Measurements from ENCODE around the gene MEF2A. TPM values are rescaled to one million over a fixed set of nuclear protein-coding genes. Genes with fewer than 3 reads are reported as not detected.

MEF2A gene
- total RNA-seq, 1 donor, result 56.5 TPM

- Histone ChIP-seq H3K9me3 (ENCODE audit: low read depth, low read length) (no peaks in the 10 kb centered on the region), H3K4me1 (ENCODE audit: insufficient read depth, low read length) (peaks cover 10% of the 10 kb centered on the region), H3K27me3 (ENCODE audit: insufficient read depth, low read length) (no peaks in the 10 kb centered on the region), H3K4me3 (ENCODE audit: low read length) (no peak overlapping the region)
Observed at GRCh38 chr15:99578809-99579208, 13.0 kb downstream of the MEF2A start.

DNA sequence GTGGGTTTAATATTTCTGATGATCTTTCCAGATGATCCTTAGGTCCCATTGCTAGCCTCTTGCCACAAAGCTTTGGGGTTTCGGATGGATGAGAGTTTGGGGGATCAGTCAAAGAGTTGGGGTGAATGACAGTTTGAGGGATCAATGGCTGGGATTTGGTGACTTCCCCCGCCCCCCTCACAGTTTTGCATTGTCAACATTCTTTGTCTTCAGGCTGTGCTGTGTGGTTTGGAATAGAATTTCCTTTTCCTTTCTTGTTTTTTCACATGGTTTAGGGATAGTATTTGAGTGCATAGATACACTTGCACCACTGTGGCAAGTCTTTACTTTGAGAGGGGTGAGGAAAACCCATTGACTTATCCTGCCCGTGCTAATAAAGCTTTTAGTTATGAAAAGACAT lies 14.3 kb downstream of the MEF2A start:
- H3K9me3 ChIP-seq (ENCODE audit: low read depth, low read length), result no peaks in the 10 kb centered on the region
- H3K4me3 ChIP-seq (ENCODE audit: low read length), result no peak overlapping the region
- no peaks in the 10 kb centered on the region for H3K27me3 ChIP-seq (ENCODE audit: insufficient read depth, low read length)
- H3K4me1 ChIP-seq (ENCODE audit: insufficient read depth, low read length), result peaks cover 10% of the 10 kb centered on the region

DNA sequence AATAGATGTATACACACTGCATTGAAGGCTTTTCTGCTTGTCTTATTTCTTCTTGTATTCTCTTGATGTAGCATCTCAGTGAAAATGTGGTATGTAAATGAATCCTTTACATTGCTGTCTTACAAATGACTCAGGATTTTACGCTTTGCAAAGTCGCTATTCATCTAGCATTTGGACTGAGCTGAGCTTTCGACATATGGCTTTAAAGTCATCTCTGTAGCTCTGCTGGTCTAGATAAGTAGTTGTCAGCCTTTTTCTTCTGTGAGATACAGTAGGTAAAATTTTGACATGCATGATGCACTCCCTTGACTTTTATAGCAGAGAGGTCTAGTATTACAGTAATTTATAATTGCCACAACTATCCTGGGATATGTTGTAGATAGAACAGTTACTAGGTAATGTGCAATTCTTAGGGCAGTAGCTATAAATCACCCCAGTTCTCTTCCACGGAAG lies 16.8 kb downstream of the MEF2A start:
- Histone ChIP-seq H3K9me3 (ENCODE audit: low read depth, low read length) (peaks cover 16% of the 10 kb centered on the region), H3K4me3 (ENCODE audit: low read length) (no peak overlapping the region), H3K4me1 (ENCODE audit: insufficient read depth, low read length) (peaks cover 10% of the 10 kb centered on the region), H3K27me3 (ENCODE audit: insufficient read depth, low read length) (no peaks in the 10 kb centered on the region)

GRCh38 chr15:99584081-99584600 lies 18.4 kb downstream of the MEF2A start:
- peaks cover 6% of the 10 kb centered on the region for H3K4me1 ChIP-seq (ENCODE audit: insufficient read depth, low read length)
- no peaks in the 10 kb centered on the region for H3K27me3 ChIP-seq (ENCODE audit: insufficient read depth, low read length)
- peaks cover 16% of the 10 kb centered on the region for H3K9me3 ChIP-seq (ENCODE audit: low read depth, low read length)
- no peak overlapping the region for H3K4me3 ChIP-seq (ENCODE audit: low read length)

DNA sequence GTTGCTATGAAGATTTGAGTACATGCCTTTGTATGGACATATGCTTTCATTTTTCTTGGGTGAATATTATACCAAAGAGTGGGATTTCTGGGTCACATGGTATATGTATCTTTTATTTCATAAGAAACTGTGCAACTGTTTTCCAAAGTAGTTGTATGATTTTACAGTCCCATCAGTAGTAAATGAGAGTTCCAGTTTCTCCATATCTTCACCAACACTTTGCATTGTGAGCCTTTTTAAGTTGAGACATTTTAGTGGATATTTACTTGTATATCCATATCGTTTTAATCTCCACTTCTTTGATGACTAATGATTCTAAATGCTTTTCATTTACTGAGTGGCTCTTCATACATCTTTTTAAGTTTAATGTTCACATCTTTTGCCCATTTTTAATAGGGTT lies 20.3 kb downstream of the MEF2A start:
- H3K9me3 ChIP-seq (ENCODE audit: low read depth, low read length), result peaks cover 16% of the 10 kb centered on the region
- H3K4me1 ChIP-seq (ENCODE audit: insufficient read depth, low read length), result peaks cover 3% of the 10 kb centered on the region
- H3K4me3 ChIP-seq (ENCODE audit: low read length), result no peak overlapping the region
- no peaks in the 10 kb centered on the region for H3K27me3 ChIP-seq (ENCODE audit: insufficient read depth, low read length)

DNA sequence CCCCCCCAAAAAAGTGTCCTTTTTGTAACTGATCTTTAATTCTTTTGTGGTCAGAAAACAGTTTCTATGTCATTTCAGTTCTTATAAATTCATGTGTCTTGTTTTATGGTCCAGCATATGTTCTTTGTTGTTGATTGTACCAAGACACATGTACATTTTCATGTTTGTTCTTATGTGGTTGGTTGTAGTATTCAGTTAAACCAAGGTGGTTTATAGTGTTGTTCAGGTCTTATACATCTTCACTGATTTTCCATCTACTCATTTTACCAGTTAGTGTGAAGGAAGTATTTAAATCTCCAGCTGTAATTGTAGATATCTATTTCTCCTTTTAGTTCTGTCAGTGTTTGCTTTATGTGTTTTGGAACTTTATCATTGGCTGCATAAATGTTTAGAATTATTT lies 24.0 kb downstream of the MEF2A start:
- Histone ChIP-seq H3K9me3 (ENCODE audit: low read depth, low read length) (peaks cover 22% of the 10 kb centered on the region), H3K4me3 (ENCODE audit: low read length) (no peak overlapping the region), H3K27me3 (ENCODE audit: insufficient read depth, low read length) (no peaks in the 10 kb centered on the region), H3K4me1 (ENCODE audit: insufficient read depth, low read length) (peaks cover 16% of the 10 kb centered on the region)

DNA sequence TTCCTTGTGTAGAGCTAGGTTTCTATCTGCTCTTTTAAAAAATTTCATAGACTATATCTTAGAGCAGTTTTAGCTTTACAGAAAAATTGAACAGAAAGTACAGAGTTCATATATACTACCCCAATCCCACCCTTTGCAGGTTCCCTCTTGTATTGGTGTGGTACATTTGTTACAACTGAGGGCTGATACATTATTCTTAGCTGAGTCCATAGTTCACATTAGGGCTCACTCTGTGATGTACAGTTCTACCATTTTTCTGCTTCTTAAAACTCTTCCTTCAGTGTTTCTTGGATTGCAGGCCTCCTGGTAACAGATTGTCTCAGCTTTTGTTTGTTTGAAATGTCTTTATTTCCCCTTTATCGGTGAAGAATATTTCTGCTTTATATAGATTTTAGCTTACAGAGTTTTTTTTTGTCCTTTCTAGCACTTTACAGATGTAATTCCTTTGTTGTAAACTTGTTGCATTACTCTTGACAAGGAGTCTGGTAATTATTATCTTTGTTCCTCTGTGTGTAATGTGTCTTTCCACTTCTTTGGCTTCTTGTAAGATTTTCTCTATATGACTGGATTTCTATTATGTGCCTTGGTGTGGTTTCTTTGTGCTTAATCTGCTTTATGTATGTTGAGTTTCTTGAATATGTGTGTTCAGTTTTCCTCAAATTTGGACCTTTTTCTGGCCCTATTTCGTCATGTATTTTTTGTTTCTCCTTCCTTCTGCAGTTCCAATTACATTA lies 25.3 kb downstream of the MEF2A start:
- no peaks in the 10 kb centered on the region for H3K27me3 ChIP-seq (ENCODE audit: insufficient read depth, low read length)
- H3K4me1 ChIP-seq (ENCODE audit: insufficient read depth, low read length), result peaks cover 16% of the 10 kb centered on the region
- H3K9me3 ChIP-seq (ENCODE audit: low read depth, low read length), result peaks cover 17% of the 10 kb centered on the region
- H3K4me3 ChIP-seq (ENCODE audit: low read length), result no peak overlapping the region

GRCh38 chr15:99592145-99592791 lies 26.5 kb downstream of the MEF2A start:
- Histone ChIP-seq H3K9me3 (ENCODE audit: low read depth, low read length) (peaks cover 10% of the 10 kb centered on the region), H3K4me1 (ENCODE audit: insufficient read depth, low read length) (peaks cover 16% of the 10 kb centered on the region), H3K4me3 (ENCODE audit: low read length) (no peak overlapping the region), H3K27me3 (ENCODE audit: insufficient read depth, low read length) (no peaks in the 10 kb centered on the region)

DNA sequence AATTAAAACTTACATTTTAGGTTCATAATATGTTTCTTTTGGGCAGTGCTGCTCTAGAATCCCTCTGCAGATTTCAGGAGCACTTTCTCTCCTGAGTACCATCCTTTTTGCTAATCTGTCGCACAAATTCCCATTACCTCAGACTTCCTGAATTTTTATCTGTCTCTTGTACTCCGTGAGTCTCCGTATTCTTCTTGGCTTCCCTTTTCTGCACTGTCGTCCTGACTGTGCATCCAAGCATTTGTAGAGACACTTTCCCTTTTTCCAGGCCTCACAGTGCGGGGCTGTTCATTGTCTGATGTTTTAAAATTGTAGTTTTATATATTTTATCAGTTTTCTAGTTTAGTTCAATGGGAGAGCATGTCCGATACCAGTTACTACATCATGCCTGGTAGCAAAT lies 27.3 kb downstream of the MEF2A start:
- peaks cover 10% of the 10 kb centered on the region for H3K9me3 ChIP-seq (ENCODE audit: low read depth, low read length)
- H3K4me3 ChIP-seq (ENCODE audit: low read length), result no peak overlapping the region
- no peaks in the 10 kb centered on the region for H3K27me3 ChIP-seq (ENCODE audit: insufficient read depth, low read length)
- H3K4me1 ChIP-seq (ENCODE audit: insufficient read depth, low read length), result peaks cover 16% of the 10 kb centered on the region

GRCh38 chr15:99594916-99595315 lies 29.1 kb downstream of the MEF2A start:
- Histone ChIP-seq H3K4me3 (ENCODE audit: low read length) (no peak overlapping the region), H3K27me3 (ENCODE audit: insufficient read depth, low read length) (no peaks in the 10 kb centered on the region), H3K9me3 (ENCODE audit: low read depth, low read length) (peaks cover 10% of the 10 kb centered on the region), H3K4me1 (ENCODE audit: insufficient read depth, low read length) (peaks cover 16% of the 10 kb centered on the region)

- peaks cover 10% of the 10 kb centered on the region for H3K9me3 ChIP-seq (ENCODE audit: low read depth, low read length)
- H3K4me1 ChIP-seq (ENCODE audit: insufficient read depth, low read length), result peaks cover 6% of the 10 kb centered on the region
- no peak overlapping the region for H3K4me3 ChIP-seq (ENCODE audit: low read length)
- no peaks in the 10 kb centered on the region for H3K27me3 ChIP-seq (ENCODE audit: insufficient read depth, low read length)
Observed at GRCh38 chr15:99598296-99598695, 32.5 kb downstream of the MEF2A start.

DNA sequence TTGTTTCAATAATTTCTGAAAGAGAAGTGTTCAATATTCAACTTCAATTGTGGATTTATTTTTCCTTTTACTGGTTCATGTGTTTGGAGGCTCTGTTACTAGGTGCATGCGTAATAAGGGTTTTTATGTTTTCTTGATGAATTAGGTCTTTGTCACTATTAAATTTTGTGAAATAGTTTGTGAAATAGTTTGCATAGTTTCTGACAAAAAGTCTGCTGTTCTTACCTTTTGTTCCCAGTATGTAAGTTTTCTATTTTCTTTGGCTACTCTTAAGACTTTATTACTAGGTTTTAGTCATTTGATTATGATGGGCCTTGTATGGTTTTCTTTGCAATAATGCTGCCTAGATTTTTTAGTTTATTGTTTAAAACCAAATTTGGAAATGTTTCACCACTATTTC lies 38.0 kb downstream of the MEF2A start:
- Histone ChIP-seq H3K4me1 (ENCODE audit: insufficient read depth, low read length) (peaks cover 15% of the 10 kb centered on the region), H3K27me3 (ENCODE audit: insufficient read depth, low read length) (no peaks in the 10 kb centered on the region)

GRCh38 chr15:99604865-99605264 lies 39.1 kb downstream of the MEF2A start:
- no peak overlapping the region for H3K4me3 ChIP-seq (ENCODE audit: low read length)
- no peaks in the 10 kb centered on the region for H3K9me3 ChIP-seq (ENCODE audit: low read depth, low read length)
- no peaks in the 10 kb centered on the region for H3K27me3 ChIP-seq (ENCODE audit: insufficient read depth, low read length)
- peaks cover 15% of the 10 kb centered on the region for H3K4me1 ChIP-seq (ENCODE audit: insufficient read depth, low read length)

More for the DNA sequence above, 38.0 kb downstream of the MEF2A start:
- Histone ChIP-seq H3K4me3 (ENCODE audit: low read length) (no peak overlapping the region), H3K9me3 (ENCODE audit: low read depth, low read length) (no peaks in the 10 kb centered on the region)

DNA sequence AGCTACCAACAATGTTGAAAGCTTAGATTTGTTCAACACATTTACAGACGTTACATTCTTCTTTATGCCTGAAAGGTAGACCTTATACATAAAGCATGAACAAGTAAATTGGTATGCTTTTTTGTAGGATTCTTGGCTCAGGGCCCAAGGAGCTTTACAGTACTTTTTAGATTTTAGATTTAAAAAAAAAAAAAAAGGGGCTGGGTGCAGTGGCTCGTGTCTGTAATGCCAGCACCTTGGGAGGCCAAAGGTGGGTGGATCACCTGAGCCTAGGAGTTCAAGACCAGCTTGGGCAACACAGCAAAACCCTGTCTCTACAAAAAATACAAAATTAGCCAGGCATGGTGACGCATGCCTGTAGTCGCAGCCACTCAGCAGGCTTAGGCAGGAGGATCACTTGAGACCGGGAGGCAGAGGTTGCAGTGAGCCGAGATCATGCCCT lies 39.7 kb downstream of the MEF2A start:
- no peaks in the 10 kb centered on the region for H3K27me3 ChIP-seq (ENCODE audit: insufficient read depth, low read length)
- peaks cover 15% of the 10 kb centered on the region for H3K4me1 ChIP-seq (ENCODE audit: insufficient read depth, low read length)
- H3K9me3 ChIP-seq (ENCODE audit: low read depth, low read length), result no peaks in the 10 kb centered on the region
- no peak overlapping the region for H3K4me3 ChIP-seq (ENCODE audit: low read length)

DNA sequence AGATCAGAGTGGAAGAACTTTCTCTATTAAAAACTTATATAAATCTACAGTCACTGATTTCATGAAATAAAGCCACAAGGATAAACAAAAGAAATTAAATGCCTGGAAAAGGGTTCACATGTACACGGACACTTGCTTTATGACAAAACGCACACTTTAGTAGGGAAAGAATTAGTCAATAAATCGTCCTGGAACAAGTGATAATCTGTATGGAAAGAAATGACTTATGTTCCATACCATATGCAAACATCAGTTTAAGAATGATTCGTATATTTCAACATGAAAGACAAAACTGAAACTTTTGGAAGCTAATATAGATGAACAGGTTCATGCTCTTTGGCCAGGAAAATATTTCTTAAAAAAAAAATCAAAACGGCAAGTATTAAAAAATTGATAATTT lies 40.2 kb downstream of the MEF2A start:
- Histone ChIP-seq H3K4me3 (ENCODE audit: low read length) (no peak overlapping the region), H3K27me3 (ENCODE audit: insufficient read depth, low read length) (no peaks in the 10 kb centered on the region), H3K4me1 (ENCODE audit: insufficient read depth, low read length) (peaks cover 15% of the 10 kb centered on the region), H3K9me3 (ENCODE audit: low read depth, low read length) (no peaks in the 10 kb centered on the region)

Data from mononuclear cell (primary cell).